CD14-positive monocyte (primary cell): Measurements from ENCODE around the gene HMGN5. TPM values are rescaled to one million over a fixed set of nuclear protein-coding genes. Genes with fewer than 3 reads are reported as not detected.

Experiments used
- DNase-seq, 3 donors: peaks; one replicate each; pipeline ENCODE4 v3.0.0-alpha.2; 2011 to 2022
- H2AFZ ChIP-seq: 2 replicates; pipeline ENCODE4 v1.6.0; 2012; ENCODE audit warnings: mild to moderate bottlenecking, low read depth, low read length, inconsistent platforms; ENCODE audit not compliant: insufficient read depth, poor library complexity, severe bottlenecking
- H3K27ac ChIP-seq, 2 donors: 1 replicate in 1 of 2; 2 replicates in 1 of 2; pipeline ENCODE4 v1.5.1; 2012 to 2013; ENCODE audit warnings: low read length in 2 of 2, control low read depth in 1 of 2, inconsistent platforms in 1 of 2, low read depth in 1 of 2, mild to moderate bottlenecking in 1 of 2
- H3K27me3 ChIP-seq, 2 donors: one replicate each; pipeline versions ENCODE4 v1.6.0 to v1.6.1; 2011 to 2013; ENCODE audit warnings: low read length in 2 of 2; ENCODE audit not compliant: control insufficient read depth in 2 of 2, insufficient read depth in 2 of 2
- H3K36me3 ChIP-seq, 2 donors: replicated peaks in 1 of 2; 1 replicate in 1 of 2; 2 replicates in 1 of 2; pipeline versions ENCODE4 v1.5.1 to v1.6.1; 2012 to 2013; ENCODE audit warnings: low read length in 2 of 2, control low read depth in 1 of 2, inconsistent platforms in 1 of 2, mild to moderate bottlenecking in 1 of 2; ENCODE audit not compliant: insufficient read depth in 2 of 2, control insufficient read depth in 1 of 2
- H3K4me1 ChIP-seq, 2 donors: 1 replicate in 1 of 2; 2 replicates in 1 of 2; pipeline versions ENCODE4 v1.5.1 to v1.6.1; 2012 to 2013; ENCODE audit warnings: low read length in 2 of 2, control low read depth in 1 of 2, inconsistent platforms in 1 of 2, mild to moderate bottlenecking in 1 of 2, moderate library complexity in 1 of 2; ENCODE audit not compliant: insufficient read depth in 2 of 2, control insufficient read depth in 1 of 2
- H3K4me2 ChIP-seq: replicated peaks from 2 replicates; pipeline ENCODE3; 2012; ENCODE audit warnings: low read length, moderate library complexity, mild to moderate bottlenecking; ENCODE audit not compliant: poor library complexity, severe bottlenecking; ENCODE audit errors: extremely low read depth
- H3K4me3 ChIP-seq, 3 experiments: fragments of 200-600 bp in 1 of 3; sonication (generic) in 1 of 3; replicated peaks in 1 of 3; 1 replicate in 2 of 3; 2 replicates in 1 of 3; pipeline ENCODE4 v1.5.1; 2011 to 2013; ENCODE audit warnings: low read length in 3 of 3, mild to moderate bottlenecking in 3 of 3, control low read depth in 2 of 3, low read depth in 2 of 3, inconsistent platforms in 1 of 3, moderate library complexity in 1 of 3
- H3K79me2 ChIP-seq: 2 replicates; pipeline ENCODE4 v1.6.0; 2012; ENCODE audit warnings: mild to moderate bottlenecking, control low read depth, inconsistent platforms, low read length, moderate library complexity; ENCODE audit not compliant: insufficient read depth
- H3K9ac ChIP-seq: 2 replicates; pipeline ENCODE4 v1.6.0; 2017; ENCODE audit warnings: low read length, mild to moderate bottlenecking; ENCODE audit not compliant: insufficient read depth, poor library complexity, severe bottlenecking
- H3K9me3 ChIP-seq, 2 donors: replicated peaks in 1 of 2; 1 replicate in 1 of 2; 2 replicates in 1 of 2; pipeline versions ENCODE4 v1.5.1 to v1.6.1; 2012 to 2013; ENCODE audit warnings: low read length in 2 of 2, control low read depth in 1 of 2; ENCODE audit not compliant: control insufficient read depth in 1 of 2, insufficient read depth in 1 of 2
- H4K20me1 ChIP-seq: 2 replicates; pipeline ENCODE4 v1.6.0; 2012; ENCODE audit warnings: mild to moderate bottlenecking, low read length, control low read depth, moderate library complexity; ENCODE audit not compliant: insufficient read depth
- H3K27ac Mint-ChIP-seq, 7 donors: one replicate each; pipeline ENCODE4 v1.8.0; 2020; ENCODE audit warnings: mild to moderate bottlenecking in 7 of 7, mixed read lengths in 7 of 7, moderate library complexity in 6 of 7, inconsistent platforms in 2 of 7
- H3K27me3 Mint-ChIP-seq, 3 donors: one replicate each; pipeline ENCODE4 v1.8.0; 2021 to 2022; ENCODE audit warnings: low read depth in 3 of 3, mild to moderate bottlenecking in 3 of 3, mixed read lengths in 3 of 3, moderate library complexity in 3 of 3, inconsistent platforms in 1 of 3
- H3K36me3 Mint-ChIP-seq, 2 donors: one replicate each; pipeline ENCODE4 v1.8.0; 2020; ENCODE audit warnings: mixed read lengths in 2 of 2, inconsistent platforms in 1 of 2, mild to moderate bottlenecking in 1 of 2
- H3K4me1 Mint-ChIP-seq: one replicate; pipeline ENCODE4 v1.8.0; 2020; ENCODE audit warnings: mild to moderate bottlenecking, mixed read lengths
- H3K4me3 Mint-ChIP-seq, 2 donors: one replicate each; pipeline ENCODE4 v1.8.0; 2020; ENCODE audit warnings: mild to moderate bottlenecking in 2 of 2, mixed read lengths in 2 of 2, moderate library complexity in 1 of 2
- H3K9me3 Mint-ChIP-seq, 7 donors: one replicate each; pipeline ENCODE4 v1.8.0; 2020 to 2022; ENCODE audit warnings: mixed read lengths in 7 of 7, mild to moderate bottlenecking in 6 of 7, moderate library complexity in 6 of 7, inconsistent platforms in 2 of 7
- CTCF ChIP-seq: fragments of 200-600 bp; IDR thresholded peaks from one replicate; pipeline ENCODE4 v1.8.0; 2022; ENCODE audit warnings: antibody characterized with exemption, mild to moderate bottlenecking
- WGBS: methylation state at CpG from one replicate; pipeline ENCODE4 v1.1.5; 2013; ENCODE audit warnings: missing lambda C conversion rate; ENCODE audit not compliant: insufficient coverage; 5-methylcytosine and 5-hydroxymethylcytosine counted together
- intact Hi-C, 2 donors: fragments of 100-400 bp; cut with micrococcal nuclease; formaldehyde crosslinking; loops; one replicate each; pipeline versions ENCODE4 v1.15.0 to v1.15.1; 2023
- polyA minus RNA-seq: library from RNA; depleted of rRNA, polyadenylated mRNA; stranded (reverse); fragments of >200 nt; gene quantifications from 2 replicates; pipeline ENCODE4 v1.2.3, GENCODE V29; 2012
- polyA plus RNA-seq, 3 donors: library from polyadenylated mRNA; depleted of rRNA in 1 of 3; unstranded in 2 of 3; stranded (reverse) in 1 of 3; fragments of 300-500 nt in 2 of 3; fragments of >200 nt in 1 of 3; fragmentation: Illumina TruSeq in 2 of 3; gene quantifications; 1 replicate in 2 of 3; 2 replicates in 1 of 3; pipeline ENCODE4 v1.2.3, GENCODE V29; 2012 to 2021
- total RNA-seq, 12 experiments: library from RNA in 1 of 12; stranded (reverse) in 1 of 12; fragments of 120-200 nt in 1 of 12; gene quantifications; one replicate each; pipeline ENCODE4 v1.2.4 and lab custom pipeline; 2013 to 2026; ENCODE audit warnings: mixed read lengths in 6 of 12, inconsistent platforms in 1 of 12

HMGN5 gene
- total RNA-seq (2013), result 0.52 TPM
- under 1 TPM in 2 of 3 donors, not detected in 1; 0.20 to 0.86 TPM for polyA plus RNA-seq
- polyA minus RNA-seq, result not detected in 2 replicates
- total RNA-seq (lab: John Stamatoyannopoulos, UW), result 0.06 to 1.8 (median 0.37) reads per million in 11 experiments

DNA sequence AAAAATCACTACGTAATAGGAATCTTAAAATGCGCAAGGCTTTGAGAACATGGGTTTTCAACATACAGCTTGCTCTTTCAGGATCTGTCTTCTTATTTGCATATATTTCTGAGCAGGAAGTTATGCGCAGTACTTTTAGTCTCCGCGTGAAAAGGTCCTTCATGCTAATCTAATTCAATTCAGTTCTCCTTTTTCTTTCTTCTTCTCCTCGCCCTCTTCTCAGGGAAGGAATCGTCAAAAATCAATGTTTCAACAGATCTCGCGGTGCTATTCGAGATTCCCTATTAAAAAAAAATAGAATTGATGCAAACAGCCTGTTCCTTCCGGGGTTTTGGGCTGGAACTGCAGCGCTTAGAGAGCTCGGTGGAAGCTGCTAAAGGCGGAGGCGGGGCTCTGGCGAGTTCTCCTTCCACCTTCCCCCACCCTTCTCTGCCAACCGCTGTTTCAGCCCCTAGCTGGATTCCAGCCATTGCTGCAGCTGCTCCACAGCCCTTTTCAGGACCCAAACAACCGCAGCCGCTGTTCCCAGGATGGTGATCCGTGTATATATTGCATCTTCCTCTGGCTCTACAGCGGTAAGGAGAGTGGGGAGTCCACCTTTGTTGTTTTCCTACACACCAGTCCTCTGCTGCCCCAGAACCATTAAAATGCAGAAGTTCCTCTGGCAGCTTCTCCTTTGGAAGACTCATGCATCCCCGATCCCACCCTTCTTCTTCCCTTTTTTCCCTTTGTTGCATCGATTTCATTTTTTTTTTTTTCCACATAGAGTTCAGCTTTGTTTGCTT lies at the start of gene HMGN5, which contains the start of gene SH3BGRL:
TSS of gene HMGN5 (minus strand) at position 243 of the 785 bp plus-strand sequence. CDS start 80,364 bp downstream, outside the sequence.
TSS of gene SH3BGRL (plus strand) at position 432 of the 785 bp plus-strand sequence. CDS start at position 531, 99 bp downstream.
- no peaks in the 10 kb centered on the region for H3K36me3 ChIP-seq
- H3K36me3 Mint-ChIP-seq, result peaks cover 2 to 3% of the 10 kb centered on the region in 2 donors
- peak within 1 kb of the TSS; percentile 89 to 98 (median 91) for H3K27ac Mint-ChIP-seq
- no peaks in the 10 kb centered on the region for H3K27me3 ChIP-seq
- no peak for TF ChIP-seq CTCF
- peak; percentile 55 to 64 (median 62) for DNase-seq
- H3K27ac ChIP-seq, result peak within 1 kb of the TSS; percentile 84
- peaks cover 42% of the 10 kb centered on the region for H3K79me2 ChIP-seq
- WGBS, result 3% methylated on average over 6 of the region's 23 CpGs
- H3K4me1 Mint-ChIP-seq, result peaks cover 44% of the 10 kb centered on the region
- peak within 1 kb of the TSS; percentile 94 to 95 for H3K4me3 Mint-ChIP-seq
- H4K20me1 ChIP-seq, result no peaks in the 10 kb centered on the region
- peaks cover 0 to 3% (median 0%) of the 10 kb centered on the region in 7 donors for H3K9me3 Mint-ChIP-seq
- H3K4me3 ChIP-seq, result peak within 1 kb of the TSS; percentile 51 to 82 (median 75)
- peak within 1 kb of the TSS; percentile 52 for H3K9ac ChIP-seq
- no peaks in the 10 kb centered on the region for H3K27me3 Mint-ChIP-seq
- H3K9me3 ChIP-seq, result no peaks in the 10 kb centered on the region
- H3K4me2 ChIP-seq, result peak within 1 kb of the TSS; percentile 84
- peaks cover 22 to 42% of the 10 kb centered on the region in 2 donors for H3K4me1 ChIP-seq
- peak within 1 kb of the TSS; percentile 69 for H2AFZ ChIP-seq
- intact Hi-C loops, result no loop called here

- Histone ChIP-seq H3K27me3 (no peaks in the 10 kb centered on the region), H3K9me3 (peaks cover 7 to 17% of the 10 kb centered on the region in 2 donors), H4K20me1 (peaks cover 46% of the 10 kb centered on the region), H3K4me3 (no peak overlapping the region), H3K27ac (no peak overlapping the region), H2AFZ (no peak overlapping the region), H3K4me2 (no peak overlapping the region), H3K4me1 (no peaks in the 10 kb centered on the region), H3K36me3 (peaks cover 13 to 41% of the 10 kb centered on the region in 2 donors), H3K9ac (no peak overlapping the region), H3K79me2 (peaks cover 11% of the 10 kb centered on the region)
- H3K27ac Mint-ChIP-seq, result peak overlapping the region in 1 of 7 donors; percentile 14
- H3K36me3 Mint-ChIP-seq, result peaks cover 27 to 45% of the 10 kb centered on the region in 2 donors
- DNase-seq, result no peak
- H3K27me3 Mint-ChIP-seq, result peaks cover 0 to 2% (median 0%) of the 10 kb centered on the region in 3 donors
- H3K9me3 Mint-ChIP-seq, result peaks cover 0 to 17% (median 12%) of the 10 kb centered on the region in 7 donors
- 100% methylated on average over 3 of the region's 7 CpGs for WGBS
- peaks cover 13% of the 10 kb centered on the region for H3K4me1 Mint-ChIP-seq
- intact Hi-C loops, result no loop called here
- no peak overlapping the region for H3K4me3 Mint-ChIP-seq
- TF ChIP-seq CTCF, result no peak
Observed at GRCh38 chrX:81241753-81242152, 40.0 kb upstream of the HMGN5 start.
